Fibroblast of the aortic adventitia (primary cell): Measurements from ENCODE around the gene DDIT4L. TPM values are rescaled to one million over a fixed set of nuclear protein-coding genes. Genes with fewer than 3 reads are reported as not detected.

Source experiments
- DNase-seq: peaks from one replicate; pipeline ENCODE4 v3.0.0-alpha.2; 2010; ENCODE audit warnings: low read depth
- H3K4me3 ChIP-seq: 2 replicates; pipeline ENCODE4 v1.5.1; 2011; ENCODE audit warnings: low read depth, mild to moderate bottlenecking, control low read depth, low read length, moderate library complexity
- total RNA-seq: library from RNA; depleted of rRNA; stranded (reverse); fragments of >200 nt; gene quantifications from 2 replicates; pipeline ENCODE4 v1.2.3, GENCODE V29; 2012; ENCODE audit warnings: low replicate concordance
- TF ChIP-seq, protein P1 (sequence below): IDR thresholded peaks from 2 replicates; pipeline ENCODE4 v1.5.1; 2011; ENCODE audit warnings: mild to moderate bottlenecking, low read length, control low read depth, inconsistent platforms; ENCODE audit not compliant: insufficient read depth

DDIT4L gene, protein sequence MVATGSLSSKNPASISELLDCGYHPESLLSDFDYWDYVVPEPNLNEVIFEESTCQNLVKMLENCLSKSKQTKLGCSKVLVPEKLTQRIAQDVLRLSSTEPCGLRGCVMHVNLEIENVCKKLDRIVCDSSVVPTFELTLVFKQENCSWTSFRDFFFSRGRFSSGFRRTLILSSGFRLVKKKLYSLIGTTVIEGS
- 10.8 and 17.7 TPM in 2 replicates for total RNA-seq

DNA sequence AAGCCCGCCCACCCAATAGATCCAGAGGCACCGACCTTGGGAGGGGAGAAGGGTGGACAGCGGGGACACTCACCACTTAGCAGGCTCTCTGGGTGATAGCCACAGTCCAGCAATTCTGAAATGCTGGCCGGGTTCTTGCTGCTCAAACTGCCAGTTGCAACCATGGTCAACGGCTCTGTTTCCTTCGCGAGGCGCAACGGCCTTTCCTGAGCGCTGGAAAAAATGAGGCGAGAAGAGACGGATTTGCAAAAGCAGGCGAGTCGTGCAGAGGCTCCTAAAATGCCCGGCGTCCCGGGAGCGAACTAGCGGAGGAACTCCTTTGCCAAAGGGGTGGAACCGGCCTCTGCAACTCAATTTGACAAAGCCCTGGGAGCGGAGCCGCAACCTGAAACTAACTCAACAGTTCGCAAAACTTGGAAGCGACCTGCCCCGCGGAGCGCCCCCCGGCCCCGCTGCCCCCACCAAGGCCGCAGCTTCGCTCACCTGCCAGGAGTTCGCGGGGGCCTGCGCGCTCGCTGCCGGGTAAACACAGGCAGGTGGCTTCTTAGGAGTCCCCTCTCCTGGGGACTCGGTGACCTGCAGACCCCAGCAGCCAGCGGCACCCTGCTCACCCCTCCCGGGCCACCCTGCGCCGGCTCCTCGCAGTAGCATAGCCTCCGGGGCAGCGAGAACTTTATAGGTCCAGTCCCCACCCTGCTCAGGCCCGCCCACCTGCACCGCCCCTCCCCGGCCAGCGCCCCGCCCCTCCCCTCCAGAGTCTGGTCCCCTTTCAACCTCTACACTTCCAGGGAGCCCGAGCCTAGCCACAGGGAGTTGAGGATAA lies at the start of gene DDIT4L:
Gene DDIT4L, minus strand, starts transcription at position 649 of the 823 bp plus-strand sequence. Its CDS starts 485 bp downstream, at position 164.
- TF ChIP-seq, protein P1, sequence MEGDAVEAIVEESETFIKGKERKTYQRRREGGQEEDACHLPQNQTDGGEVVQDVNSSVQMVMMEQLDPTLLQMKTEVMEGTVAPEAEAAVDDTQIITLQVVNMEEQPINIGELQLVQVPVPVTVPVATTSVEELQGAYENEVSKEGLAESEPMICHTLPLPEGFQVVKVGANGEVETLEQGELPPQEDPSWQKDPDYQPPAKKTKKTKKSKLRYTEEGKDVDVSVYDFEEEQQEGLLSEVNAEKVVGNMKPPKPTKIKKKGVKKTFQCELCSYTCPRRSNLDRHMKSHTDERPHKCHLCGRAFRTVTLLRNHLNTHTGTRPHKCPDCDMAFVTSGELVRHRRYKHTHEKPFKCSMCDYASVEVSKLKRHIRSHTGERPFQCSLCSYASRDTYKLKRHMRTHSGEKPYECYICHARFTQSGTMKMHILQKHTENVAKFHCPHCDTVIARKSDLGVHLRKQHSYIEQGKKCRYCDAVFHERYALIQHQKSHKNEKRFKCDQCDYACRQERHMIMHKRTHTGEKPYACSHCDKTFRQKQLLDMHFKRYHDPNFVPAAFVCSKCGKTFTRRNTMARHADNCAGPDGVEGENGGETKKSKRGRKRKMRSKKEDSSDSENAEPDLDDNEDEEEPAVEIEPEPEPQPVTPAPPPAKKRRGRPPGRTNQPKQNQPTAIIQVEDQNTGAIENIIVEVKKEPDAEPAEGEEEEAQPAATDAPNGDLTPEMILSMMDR, result no peak

DNA sequence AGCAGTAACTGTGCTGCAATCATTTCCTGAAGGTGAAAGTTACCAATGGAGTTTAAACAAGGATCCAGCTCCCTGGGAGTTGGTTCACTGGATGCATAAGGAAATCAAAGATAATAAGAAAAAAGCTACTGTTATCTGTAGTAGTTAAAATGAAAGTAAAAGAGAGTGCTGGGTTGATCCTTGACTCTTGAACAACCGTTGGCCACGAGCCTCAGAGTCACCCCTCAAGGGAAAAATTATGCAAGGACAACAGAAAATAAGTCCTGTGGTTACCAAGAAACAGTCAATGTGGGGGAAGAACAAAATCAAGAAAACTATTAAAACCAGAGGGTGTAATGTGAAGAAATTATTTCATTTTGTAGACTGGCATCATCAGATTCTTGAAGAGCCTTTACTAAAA lies 49.7 kb upstream of the DDIT4L start:
- TF ChIP-seq, protein P1, result no peak
- H3K4me3 ChIP-seq, result no peak overlapping the region
- DNase-seq, result peak; percentile 12

More for the DNA sequence above, at the start of gene DDIT4L:
- peak; percentile 64 for DNase-seq
- H3K4me3 ChIP-seq, result peak within 1 kb of the TSS; percentile 72

DNA sequence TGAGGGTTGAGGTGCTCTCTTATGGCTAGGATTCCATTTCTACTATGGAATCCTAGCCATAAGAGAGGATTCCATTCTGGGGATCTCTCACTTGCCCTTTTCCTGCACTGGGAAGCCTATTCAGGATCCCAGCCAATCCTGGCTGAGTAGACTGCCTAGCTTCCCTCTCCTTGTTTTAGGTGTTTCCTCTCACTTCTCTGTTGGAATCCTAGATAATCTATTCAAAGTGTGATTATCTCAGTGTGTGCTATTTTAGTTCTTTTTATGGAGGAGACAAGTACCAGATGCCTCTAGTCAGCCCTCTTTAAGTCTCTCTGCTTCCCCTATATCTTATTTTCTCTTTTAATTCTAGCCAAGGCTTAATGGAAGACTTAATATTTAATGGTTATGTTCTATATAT lies 34.5 kb upstream of the DDIT4L start:
- no peak overlapping the region for H3K4me3 ChIP-seq
- DNase-seq, result no peak
- TF ChIP-seq, protein P1, result no peak

DNA sequence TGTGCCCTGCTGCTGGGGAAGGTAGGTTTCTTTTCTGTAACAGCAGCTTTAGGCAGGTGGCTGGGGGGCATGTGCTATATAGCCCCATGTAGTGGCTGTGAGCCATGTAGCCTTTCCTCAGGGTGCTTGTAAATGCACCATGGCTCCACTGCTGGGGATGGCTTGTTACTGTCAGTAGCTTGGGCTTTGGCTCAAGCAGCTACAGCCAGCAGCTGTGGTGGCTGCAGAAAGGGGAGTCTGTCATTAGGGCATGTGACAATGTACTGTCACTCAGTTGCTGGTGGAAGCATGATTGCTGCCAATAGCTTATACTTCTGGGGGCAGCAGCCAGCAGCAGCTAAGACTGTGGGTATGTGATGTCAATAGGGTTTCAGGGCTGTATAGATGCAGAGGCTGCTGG lies 33.9 kb upstream of the DDIT4L start:
- no peak overlapping the region for H3K4me3 ChIP-seq
- no peak for DNase-seq
- TF ChIP-seq, protein P1, result no peak

DNA sequence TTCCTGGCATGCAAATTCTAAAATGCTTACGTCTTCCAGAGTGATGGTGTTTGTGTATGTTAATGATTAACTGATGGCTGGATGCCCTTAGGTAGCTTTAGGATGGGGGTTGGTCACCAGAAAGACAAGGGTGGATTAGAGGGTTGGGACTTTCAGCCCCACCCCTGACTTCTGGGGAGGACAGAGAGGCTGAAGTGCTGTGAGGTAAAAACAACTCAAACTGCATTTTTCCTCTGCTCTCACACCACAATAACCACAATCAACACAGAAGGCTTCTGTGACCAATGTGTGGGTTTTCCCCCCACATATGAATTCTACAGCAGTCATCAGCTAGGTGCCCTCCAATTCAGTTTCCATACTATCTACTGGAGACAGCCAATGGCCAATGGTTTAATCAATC lies 18.7 kb upstream of the DDIT4L start:
- DNase-seq, result no peak
- TF ChIP-seq, protein P1, result no peak
- no peak overlapping the region for H3K4me3 ChIP-seq

DNA sequence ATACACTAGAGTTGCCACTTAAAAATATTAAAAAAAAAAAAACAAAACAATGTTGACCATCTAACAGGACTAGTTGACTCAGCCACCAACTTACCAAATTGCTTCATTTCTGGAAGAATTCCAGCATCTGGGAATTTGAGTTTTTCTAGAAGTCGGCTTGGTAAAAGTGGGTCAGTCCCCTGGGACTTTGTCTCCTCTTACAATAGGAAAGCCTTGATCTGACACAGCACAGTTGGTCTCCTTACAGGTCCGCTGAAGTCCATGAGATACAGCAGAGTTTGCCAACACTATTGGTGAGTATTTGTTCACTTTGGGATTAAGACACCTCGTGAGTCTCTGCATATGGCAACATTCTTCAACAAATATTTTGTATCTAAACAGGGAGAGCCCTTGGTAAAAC lies 18.2 kb upstream of the DDIT4L start:
- H3K4me3 ChIP-seq, result no peak overlapping the region
- TF ChIP-seq, protein P1, result no peak
- DNase-seq, result peak; percentile 9
